Activated B cell treated with CpG ODN at 0.5 μM for 24 hours (primary cell): ENCODE results near the gene PIGU. TPM values are rescaled to one million over a fixed set of nuclear protein-coding genes. Genes with fewer than 3 reads are reported as not detected.

Source experiments
- ATAC-seq: fragments of 200-7000 bp; cut with Tn5 transposase; one replicate; pipeline ENCODE4 v1.10.0; 2021; ENCODE audit warnings: low read depth, mild to moderate bottlenecking, moderate library complexity
- CTCF ChIA-PET: fragments of 350-600 bp; sonication (Branson Sonifier 250); formaldehyde crosslinking; loops from one replicate; lab custom pipeline; 2021; ENCODE audit warnings: antibody characterized with exemption; lab: Charles Lee
- POLR2A ChIA-PET: fragments of 350-600 bp; sonication (Branson Sonifier 250); formaldehyde crosslinking; loops from one replicate; lab custom pipeline; 2021; ENCODE audit warnings: antibody characterized with exemption; lab: Charles Lee
- DNase-seq: peaks from one replicate; pipeline ENCODE4 v3.0.0; 2022
- H3K27ac Mint-ChIP-seq: one replicate; pipeline ENCODE4 v1.8.0; 2020; ENCODE audit warnings: mixed read lengths
- H3K27me3 Mint-ChIP-seq: one replicate; pipeline ENCODE4 v1.8.0; 2021; ENCODE audit warnings: mixed read lengths
- H3K36me3 Mint-ChIP-seq: one replicate; pipeline ENCODE4 v1.8.0; 2021; ENCODE audit warnings: low read depth, mixed read lengths
- H3K4me1 Mint-ChIP-seq: one replicate; pipeline ENCODE4 v1.8.0; 2021; ENCODE audit warnings: mixed read lengths
- H3K4me3 Mint-ChIP-seq: one replicate; pipeline ENCODE4 v1.8.0; 2020; ENCODE audit warnings: mild to moderate bottlenecking, mixed read lengths
- H3K9me3 Mint-ChIP-seq: one replicate; pipeline ENCODE4 v1.8.0; 2020; ENCODE audit warnings: mixed read lengths
- CTCF ChIP-seq: fragments of 200-600 bp; IDR thresholded peaks from one replicate; pipeline ENCODE4 v1.8.0; 2022; ENCODE audit warnings: antibody characterized with exemption, mild to moderate bottlenecking
- intact Hi-C: fragments of 100-400 bp; cut with micrococcal nuclease; formaldehyde crosslinking; loops from one replicate; pipeline ENCODE4 v1.15.1; 2024
- total RNA-seq: library from RNA; stranded (reverse); gene quantifications from 2 replicates; pipeline ENCODE4 v1.2.3, GENCODE V29; 2022

PIGU gene
- total RNA-seq, 1 donor from 2014 or later = 14.7 TPM

GRCh38 chr20:34574861-34575260 lies 102.0 kb downstream of the PIGU start:
- Mint-ChIP-seq H3K9me3 (no peaks in the 10 kb centered on the region), H3K36me3 (peaks cover 38% of the 10 kb centered on the region), H3K4me1 (peaks cover 23% of the 10 kb centered on the region), H3K27ac (no peak overlapping the region), H3K4me3 (no peak overlapping the region), H3K27me3 (no peaks in the 10 kb centered on the region)
- intact Hi-C loops = no loop called here
- CTCF ChIA-PET = no interaction called here
- POLR2A ChIA-PET = no interaction called here
- no peak for ATAC-seq
- DNase-seq = no peak
- TF ChIP-seq CTCF = no peak

GRCh38 chr20:34574426-34574825 lies 102.5 kb downstream of the PIGU start:
- no peak overlapping the region for H3K27ac Mint-ChIP-seq
- no peaks in the 10 kb centered on the region for H3K9me3 Mint-ChIP-seq
- ChIA-PET CTCF (no interaction called here), POLR2A (no interaction called here)
- H3K27me3 Mint-ChIP-seq = no peaks in the 10 kb centered on the region
- DNase-seq (no peak), ATAC-seq (no peak)
- no peak for TF ChIP-seq CTCF
- H3K4me1 Mint-ChIP-seq = peaks cover 19% of the 10 kb centered on the region
- peaks cover 42% of the 10 kb centered on the region for H3K36me3 Mint-ChIP-seq
- H3K4me3 Mint-ChIP-seq = no peak overlapping the region
- intact Hi-C loops = no loop called here

- CTCF ChIA-PET = no interaction called here
- POLR2A ChIA-PET = no interaction called here
- peaks cover 44% of the 10 kb centered on the region for H3K36me3 Mint-ChIP-seq
These were observed 103.2 kb downstream of the PIGU start for GRCh38 chr20:34573541-34574300.

GRCh38 chr20:34571753-34572152 lies 105.1 kb downstream of the PIGU start:
- DNase-seq = no peak
- TF ChIP-seq CTCF = no peak
- no peak overlapping the region for H3K27ac Mint-ChIP-seq
- no peaks in the 10 kb centered on the region for H3K9me3 Mint-ChIP-seq
- ChIA-PET CTCF (no interaction called here), POLR2A (no interaction called here)
- no peaks in the 10 kb centered on the region for H3K27me3 Mint-ChIP-seq
- peaks cover 9% of the 10 kb centered on the region for H3K4me1 Mint-ChIP-seq
- intact Hi-C loops = no loop called here
- no peak for ATAC-seq
- H3K4me3 Mint-ChIP-seq = no peak overlapping the region
- peaks cover 46% of the 10 kb centered on the region for H3K36me3 Mint-ChIP-seq

More at GRCh38 chr20:34573541-34574300, 103.2 kb downstream of the PIGU start:
- no peak for DNase-seq
- no peak for ATAC-seq
- no peak for TF ChIP-seq CTCF
- H3K27ac Mint-ChIP-seq = no peak overlapping the region
- intact Hi-C loops = no loop called here
- peaks cover 14% of the 10 kb centered on the region for H3K4me1 Mint-ChIP-seq
- no peaks in the 10 kb centered on the region for H3K27me3 Mint-ChIP-seq
- no peaks in the 10 kb centered on the region for H3K9me3 Mint-ChIP-seq
- H3K4me3 Mint-ChIP-seq = no peak overlapping the region

- H3K9me3 Mint-ChIP-seq = no peaks in the 10 kb centered on the region
- DNase-seq (no peak), ATAC-seq (no peak)
- CTCF ChIA-PET = interaction anchor here (1.3 kb wide), 1 partner anchor 258 kb away, joined by 4 read pairs; no protein-coding TSS in a partner anchor
- H3K36me3 Mint-ChIP-seq = peaks cover 47% of the 10 kb centered on the region
- no peak for TF ChIP-seq CTCF
- no peaks in the 10 kb centered on the region for H3K27me3 Mint-ChIP-seq
- POLR2A ChIA-PET = interaction anchor here (1.0 kb wide), 1 partner anchor 12 kb away, joined by 5 read pairs; the partner anchor contains the start of gene MAP1LC3A
- H3K4me1 Mint-ChIP-seq = peaks cover 9% of the 10 kb centered on the region
- intact Hi-C loops = no loop called here
- H3K4me3 Mint-ChIP-seq = no peak overlapping the region
- H3K27ac Mint-ChIP-seq = no peak overlapping the region
These were observed 106.0 kb downstream of the PIGU start for GRCh38 chr20:34570859-34571306.
